ELF-1 (cell line): Measurements from ENCODE around the gene F2RL2.
A peak's percentile ranks its signal among the peaks of the same experiment; 100 is the strongest.

Experiments
- DNase-seq: peaks from one replicate; pipeline ENCODE4 v3.0.0-alpha.2; 2016; ENCODE audit warnings: low read depth, low spot score

Gene F2RL2, protein sequence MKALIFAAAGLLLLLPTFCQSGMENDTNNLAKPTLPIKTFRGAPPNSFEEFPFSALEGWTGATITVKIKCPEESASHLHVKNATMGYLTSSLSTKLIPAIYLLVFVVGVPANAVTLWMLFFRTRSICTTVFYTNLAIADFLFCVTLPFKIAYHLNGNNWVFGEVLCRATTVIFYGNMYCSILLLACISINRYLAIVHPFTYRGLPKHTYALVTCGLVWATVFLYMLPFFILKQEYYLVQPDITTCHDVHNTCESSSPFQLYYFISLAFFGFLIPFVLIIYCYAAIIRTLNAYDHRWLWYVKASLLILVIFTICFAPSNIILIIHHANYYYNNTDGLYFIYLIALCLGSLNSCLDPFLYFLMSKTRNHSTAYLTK

GRCh38 chr5:76622973-76623596 is at the start of gene F2RL2:
Gene F2RL2 (minus strand): TSS chr5:76623403. CDS start chr5:76623230, 173 bp downstream.
- DNase-seq, result peak; percentile 19

DNA sequence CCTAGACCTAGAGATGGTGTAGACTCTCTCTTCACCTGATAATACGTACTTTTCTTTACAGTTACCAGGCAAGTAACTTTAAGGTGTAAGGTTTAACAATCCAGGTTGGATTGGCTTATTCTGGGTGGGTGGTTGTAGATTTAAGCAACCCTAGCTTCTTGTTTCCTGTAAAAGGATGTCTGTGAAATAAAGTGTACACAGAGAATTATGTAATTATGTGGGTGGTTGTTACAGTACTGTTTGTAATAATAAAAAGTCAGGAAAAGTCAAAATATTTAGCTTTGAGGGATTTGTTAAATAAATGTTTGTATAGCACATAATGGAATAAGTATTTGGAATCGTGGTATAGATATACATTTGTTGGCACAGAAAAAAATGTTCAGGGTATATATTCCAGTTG is 49.0 kb upstream of the F2RL2 start:
- no peak for DNase-seq

- DNase-seq, result no peak
Observed at GRCh38 chr5:76670508-76670907, 47.3 kb upstream of the F2RL2 start.

DNA sequence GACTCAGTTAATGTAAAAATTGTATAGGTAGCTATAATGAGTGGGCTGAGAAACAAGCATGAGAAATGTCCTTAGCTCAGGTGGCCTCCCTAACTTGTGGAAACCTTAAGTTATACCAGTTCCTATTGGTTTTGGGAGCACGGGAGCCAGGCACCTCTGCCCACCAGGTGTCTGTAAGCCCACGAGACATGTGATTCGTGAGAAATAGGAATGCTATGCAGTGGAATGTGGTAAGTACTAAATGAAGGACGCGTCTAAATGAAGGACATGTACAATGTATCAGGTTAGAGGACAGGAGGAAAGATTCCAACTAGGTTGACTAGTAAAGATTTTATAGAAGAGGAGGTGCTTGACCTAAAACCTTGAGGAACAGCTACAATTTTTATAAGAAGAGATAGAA is 46.0 kb upstream of the F2RL2 start:
- DNase-seq, result no peak

GRCh38 chr5:76667495-76667894 is 44.3 kb upstream of the F2RL2 start:
- DNase-seq, result no peak

- no peak for DNase-seq
Observed at GRCh38 chr5:76664079-76664478, 40.9 kb upstream of the F2RL2 start.

- DNase-seq, result no peak
Observed at GRCh38 chr5:76663573-76663972, 40.4 kb upstream of the F2RL2 start.

- no peak for DNase-seq
Observed at GRCh38 chr5:76662521-76662920, 39.3 kb upstream of the F2RL2 start.

GRCh38 chr5:76660360-76660759 is 37.2 kb upstream of the F2RL2 start:
- DNase-seq, result no peak

GRCh38 chr5:76657683-76658311 is 34.6 kb upstream of the F2RL2 start:
- no peak for DNase-seq

DNA sequence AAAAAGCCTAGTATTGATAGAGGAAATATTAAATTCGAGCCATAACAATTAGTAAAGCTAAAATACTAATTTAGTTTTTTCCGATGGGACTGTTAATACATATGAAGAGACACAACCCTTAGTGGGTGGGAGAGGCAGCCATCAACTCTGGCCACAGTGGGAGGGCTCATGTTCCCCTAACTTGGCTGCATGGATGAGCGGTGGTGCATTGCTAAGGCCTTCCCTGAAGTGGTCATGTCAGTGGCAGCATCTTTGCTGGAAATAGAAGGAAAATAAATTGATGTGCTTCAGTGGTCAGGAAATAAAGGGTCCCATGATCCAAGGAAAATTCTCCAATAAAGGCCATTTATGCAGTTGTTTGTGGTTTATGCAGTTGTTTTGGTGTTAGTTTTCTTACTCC is 33.9 kb upstream of the F2RL2 start:
- no peak for DNase-seq

DNA sequence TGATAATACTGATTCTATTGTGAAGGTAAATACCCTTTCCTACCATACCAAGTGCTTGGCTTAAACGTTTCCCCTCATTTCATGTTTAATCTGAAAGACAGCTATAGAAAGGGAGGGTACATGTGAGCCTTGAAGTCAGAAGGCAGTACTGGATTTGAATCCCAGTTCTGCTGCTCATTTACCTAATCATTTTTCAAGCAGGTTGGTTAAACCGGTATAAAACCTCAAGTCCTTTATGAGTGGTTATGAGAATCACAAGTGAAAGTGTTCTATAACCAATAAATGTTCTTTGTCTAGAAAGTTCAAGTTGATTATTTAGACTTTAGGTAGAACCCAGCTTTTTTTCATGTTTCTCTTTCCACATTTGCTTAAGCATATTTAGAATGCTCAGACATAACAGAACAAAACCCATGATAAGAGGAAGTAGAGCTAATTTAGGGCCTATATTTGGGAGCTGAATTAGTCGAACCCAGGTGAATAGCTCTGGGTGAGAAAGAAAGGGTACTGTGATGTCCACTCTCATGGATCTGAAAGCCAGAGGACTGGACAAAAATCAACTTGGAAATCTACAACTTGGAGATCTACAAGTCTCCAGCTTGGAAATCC is 29.7 kb upstream of the F2RL2 start:
- no peak for DNase-seq

DNA sequence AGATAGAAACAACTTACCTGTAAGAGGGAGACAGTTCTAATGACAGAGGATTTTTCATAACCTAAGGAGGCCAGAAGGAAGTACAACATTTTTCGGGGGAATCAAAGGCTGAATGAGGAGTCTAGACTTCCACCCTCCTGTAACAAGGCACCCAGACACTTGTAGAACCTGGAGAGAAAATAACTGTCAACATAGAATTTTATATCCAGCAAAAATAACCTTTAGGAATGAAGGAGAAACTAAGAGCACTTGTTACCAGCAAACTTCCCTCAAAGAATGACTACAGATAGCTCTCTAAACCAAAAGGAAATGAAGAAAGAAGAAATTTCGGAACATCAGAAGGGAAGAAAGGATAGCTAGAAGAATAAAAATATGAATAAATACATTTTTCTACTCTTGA is 25.9 kb upstream of the F2RL2 start:
- no peak for DNase-seq

DNA sequence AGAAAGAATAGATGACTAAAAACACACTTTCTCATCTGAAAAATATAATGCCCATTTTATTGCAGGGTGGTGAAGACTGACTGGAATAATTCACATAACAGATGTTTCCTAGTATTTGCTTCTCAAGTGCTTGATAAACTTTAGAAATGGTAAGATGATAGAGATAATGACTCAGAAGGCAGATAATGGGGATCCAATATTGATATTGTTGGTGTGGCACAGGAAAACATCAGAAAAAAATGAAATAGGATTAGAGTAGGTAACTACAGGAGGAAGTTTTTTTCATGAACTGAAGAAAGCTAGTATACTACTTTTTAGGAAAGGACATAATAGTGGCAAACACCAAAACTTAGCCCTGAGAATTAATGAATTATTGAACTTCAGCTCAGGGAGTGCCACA is 20.2 kb upstream of the F2RL2 start:
- no peak for DNase-seq

DNA sequence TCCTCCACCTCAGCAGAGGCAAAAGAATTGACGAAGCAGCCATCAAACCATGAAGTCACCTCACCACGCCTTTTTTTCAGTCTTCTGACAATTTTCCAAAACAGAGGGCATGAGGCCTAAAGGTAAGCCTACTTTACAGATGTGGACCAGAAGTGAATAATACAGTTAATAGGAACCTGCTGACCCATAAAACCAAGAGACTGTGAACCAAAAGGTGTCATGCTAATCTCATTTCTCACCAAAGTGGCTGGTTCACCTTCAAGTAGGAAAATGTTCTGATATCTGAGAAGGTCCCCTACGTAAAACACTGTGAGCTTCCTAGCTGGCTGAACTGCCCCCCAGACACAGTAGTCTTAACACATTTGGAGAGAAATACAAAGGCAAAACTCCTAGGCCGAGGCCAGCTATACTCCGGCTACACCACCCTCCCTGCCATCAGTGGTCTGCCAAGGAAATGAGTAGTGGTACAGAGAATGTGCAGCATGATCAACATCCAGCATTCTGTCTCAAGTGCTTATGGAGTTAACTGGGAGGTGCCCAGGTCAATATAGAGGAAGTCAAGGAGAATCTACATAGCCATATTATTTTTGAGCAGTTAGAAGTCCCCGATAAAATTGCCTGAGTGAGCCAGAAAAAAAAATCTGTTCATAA is 19.3 kb upstream of the F2RL2 start:
- no peak for DNase-seq

DNA sequence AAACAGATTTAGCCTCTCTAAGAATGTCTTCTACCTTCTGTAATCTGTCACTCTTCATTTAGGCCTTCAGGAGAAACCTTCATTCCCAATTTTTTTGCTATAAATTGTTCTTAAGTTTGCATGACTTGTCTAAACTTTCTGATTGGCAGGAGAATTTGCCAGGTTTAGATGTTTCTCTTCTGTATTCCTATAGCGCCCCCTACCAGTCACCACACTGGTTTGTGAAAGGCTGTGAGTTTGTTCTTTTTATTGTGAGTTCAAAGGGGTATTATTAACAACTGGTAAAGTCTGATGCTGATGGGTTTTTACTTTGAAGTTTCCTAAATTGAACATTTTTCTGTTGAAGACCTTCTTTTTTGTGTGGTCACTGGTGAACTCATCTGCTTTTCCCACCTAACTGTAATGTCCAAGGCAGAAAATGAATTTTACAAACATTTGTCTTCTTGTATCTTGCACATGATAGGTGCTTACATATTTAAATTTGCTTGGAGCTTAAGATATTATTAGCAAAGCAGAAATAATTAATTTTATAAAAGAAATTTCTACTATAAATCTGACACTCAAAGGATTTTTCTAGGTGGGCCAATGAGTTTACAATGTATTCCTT is 18.4 kb upstream of the F2RL2 start:
- DNase-seq, result peak; percentile 57

GRCh38 chr5:76638479-76638878 is 15.3 kb upstream of the F2RL2 start:
- DNase-seq, result no peak

DNA sequence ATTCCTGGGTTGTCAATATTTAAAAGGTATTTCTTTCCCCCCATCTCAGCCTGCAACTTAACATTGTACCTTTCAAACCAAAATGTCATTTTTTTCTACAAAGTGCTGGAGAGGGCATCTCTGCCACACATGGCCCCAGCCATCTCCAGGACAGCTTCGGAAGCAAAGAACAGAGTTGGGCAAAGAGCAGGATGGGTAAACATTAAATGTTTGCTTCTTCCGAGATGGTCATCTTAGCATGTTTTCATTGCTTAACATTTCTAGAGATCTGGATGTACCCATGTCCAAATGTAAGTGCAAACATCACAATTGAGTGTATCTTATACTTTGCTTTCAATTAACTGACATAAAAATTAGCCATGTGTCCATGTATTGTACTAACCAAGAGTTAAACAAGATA is 14.3 kb upstream of the F2RL2 start:
- no peak for DNase-seq

DNA sequence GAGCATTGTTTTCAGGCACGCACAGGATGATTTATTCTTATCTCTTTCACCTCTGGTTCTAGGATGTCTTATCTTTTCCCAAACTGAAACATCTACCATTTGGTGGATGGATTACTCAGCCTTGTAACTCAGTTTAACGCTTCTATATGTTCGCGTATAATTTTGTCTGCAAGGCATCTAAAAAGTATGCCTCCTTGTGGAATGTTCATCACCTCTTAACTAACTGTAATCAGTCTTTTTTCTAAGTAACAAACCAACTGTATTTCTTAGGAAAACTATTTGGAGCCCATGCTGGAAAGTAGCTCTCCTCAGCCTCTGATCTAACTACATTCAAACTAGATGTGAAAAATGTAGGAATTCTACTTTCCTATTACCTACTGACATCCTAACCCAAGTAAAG is 11.5 kb upstream of the F2RL2 start:
- no peak for DNase-seq

DNA sequence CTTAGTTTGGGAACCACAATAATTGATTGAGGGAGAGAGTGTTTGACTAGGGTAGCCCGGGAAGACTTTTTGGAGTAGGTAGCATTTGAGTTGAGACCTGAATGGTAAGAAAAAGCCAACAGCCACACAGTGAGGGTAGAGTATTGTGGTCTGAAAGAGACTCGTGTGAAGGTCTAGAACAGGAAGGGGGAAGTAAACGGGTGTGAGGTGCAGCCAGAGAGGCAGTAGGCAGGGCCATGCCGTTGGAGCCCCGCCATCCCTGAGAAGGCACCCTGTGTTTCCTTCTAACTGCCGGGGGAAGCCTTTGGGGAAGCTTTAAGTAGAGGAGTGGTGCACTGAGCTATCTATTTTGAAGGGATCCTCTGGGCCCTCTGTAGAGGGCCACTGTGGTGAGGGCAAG is 3.5 kb upstream of the F2RL2 start:
- DNase-seq, result no peak

DNA sequence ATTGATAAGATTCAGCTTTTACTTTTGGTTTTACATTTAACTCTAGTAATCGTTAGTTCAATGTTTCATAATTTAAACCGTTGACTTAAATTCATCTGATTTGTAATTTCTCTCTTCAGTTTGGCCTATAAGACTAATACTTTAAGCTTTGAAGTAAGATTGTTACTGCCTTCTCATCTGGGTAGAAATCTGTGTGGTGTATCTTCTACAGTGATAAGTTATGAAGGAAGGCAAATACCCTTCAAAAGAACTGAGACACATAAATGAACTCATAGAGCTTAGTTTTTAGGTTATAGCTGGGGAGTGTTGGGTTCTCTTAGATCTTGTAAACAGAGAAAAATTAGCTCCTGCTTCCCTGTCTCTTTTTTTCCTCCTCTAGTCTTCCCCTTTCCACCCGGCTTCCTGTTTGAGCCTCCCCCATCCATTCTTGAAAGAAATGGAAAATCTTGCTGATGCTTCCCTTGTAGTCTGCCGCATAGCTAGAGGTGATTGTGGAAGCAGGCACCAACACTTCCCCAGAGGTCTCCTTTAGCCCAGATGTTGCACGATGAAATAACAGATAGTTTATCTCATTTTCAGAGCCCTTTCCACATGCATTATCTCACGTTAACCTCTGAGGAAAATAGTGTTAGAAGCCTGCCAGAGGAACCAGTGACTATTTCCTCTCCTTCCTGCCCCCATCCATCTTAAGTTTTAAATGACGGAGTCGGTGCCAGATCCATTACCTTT is 2.0 kb upstream of the F2RL2 start:
- no peak for DNase-seq
